ENCODE measurements around the gene OPA1.

GRCh38 chr3:193734737-193735366 lies 141.8 kb downstream of the OPA1 start:
- TF ChIP-seq GATA3 (IDR thresholded peaks at IDR 0.05; ENCODE audit: low read depth, low read length) (no peak), GATA2 (IDR thresholded peaks at IDR 0.05; ENCODE audit: low read depth, low read length) (no peak)
